ENCODE data around the gene CAMKMT. TPM values are rescaled to one million over a fixed set of nuclear protein-coding genes. Genes with fewer than 3 reads are reported as not detected.

The CAMKMT gene
- total RNA-seq, 1 experiment from 2014 or later: 17.4 TPM

- Histone ChIP-seq H3K4me2 (ENCODE audit: insufficient read depth, insufficient read length, low read length) (no peak overlapping the region), H2BK5ac (ENCODE audit: insufficient read length, low read length) (no peak overlapping the region), H3T11ph (ENCODE audit: low read length) (no peak overlapping the region), H2BK120ac (ENCODE audit: low read depth, low read length, poor library complexity, severe bottlenecking) (no peak overlapping the region), H3K4me1 (ENCODE audit: insufficient read depth, low read length) (peaks cover 15% of the 10 kb centered on the region; the same call in 1 of the 2 replicates), H3K56ac (ENCODE audit: insufficient read length, low read depth, low read length) (no peak overlapping the region), H3K79me2 (ENCODE audit: insufficient read depth, low read length) (no peaks in the 10 kb centered on the region), H3K23me2 (ENCODE audit: insufficient read length, low read depth, low read length, poor library complexity, severe bottlenecking) (no peaks in the 10 kb centered on the region), H2BK15ac (ENCODE audit: low read depth, low read length) (no peak overlapping the region), H4K8ac (replicated peaks; ENCODE audit: insufficient read length, low read depth, low read length) (no peak overlapping the region), H4K20me1 (ENCODE audit: control insufficient read depth, insufficient read depth, insufficient read length) (no peaks in the 10 kb centered on the region), H3K14ac (ENCODE audit: insufficient read depth, low read length) (no peak overlapping the region), H3K4ac (ENCODE audit: low read depth, low read length) (no peak overlapping the region), H2AK5ac (ENCODE audit: insufficient read length, low read length) (no peak overlapping the region), H4K5ac (ENCODE audit: insufficient read length, low read depth, low read length) (no peak overlapping the region), H3K9me3 (ENCODE audit: control insufficient read depth, low read depth, low read length) (no peaks in the 10 kb centered on the region), H2BK20ac (ENCODE audit: low read depth, low read length, poor library complexity, severe bottlenecking) (no peak overlapping the region), H2AFZ (ENCODE audit: low read length) (no peak overlapping the region), H3K27ac (ENCODE audit: insufficient read length, low read depth, low read length) (no peak overlapping the region), H4K91ac (ENCODE audit: insufficient read length, low read depth, low read length) (no peak overlapping the region), H3K18ac (ENCODE audit: insufficient read length, low read depth, low read length) (no peak overlapping the region), H3K23ac (ENCODE audit: insufficient read length, low read depth, low read length) (no peak overlapping the region), H3K9ac (ENCODE audit: extremely low read depth, insufficient read length, low read length) (no peak overlapping the region), H2BK12ac (ENCODE audit: insufficient read length, low read depth, low read length) (no peak overlapping the region), H3K27me3 (ENCODE audit: insufficient read depth, low read length) (no peaks in the 10 kb centered on the region), H3K79me1 (ENCODE audit: insufficient read depth, low read depth, low read length, poor library complexity, severe bottlenecking) (no peaks in the 10 kb centered on the region)
- peaks cover 69 to 72% of the 10 kb centered on the region in 2 experiments for H3K4me1 Mint-ChIP-seq
- WGBS (ENCODE audit: extremely low coverage, insufficient read length, low lambda C conversion rate): no CpG with 5 or more reads among the region's 2 CpGs
- H3K9me3 Mint-ChIP-seq: no peaks in the 10 kb centered on the region
- no peak for TF ChIP-seq CTCF (conservative IDR thresholded peaks at IDR 0.05)
- no peaks in the 10 kb centered on the region for H3K27me3 Mint-ChIP-seq (ENCODE audit: low read depth)
- H3K27ac Mint-ChIP-seq: peak overlapping the region in 2 of 3 experiments; percentile 74 to 76; a peak in 4 of 7 replicates
- DNase-seq: no peak
- peaks cover 0 to 2% (median 0%) of the 10 kb centered on the region in 3 experiments; a peak in 3 of 7 replicates for H3K36me3 Mint-ChIP-seq (ENCODE audit: insufficient read depth in 1 of 3, low read depth in 3 of 3)
- no peak overlapping the region for H3K4me3 Mint-ChIP-seq
Measured at GRCh38 chr2:44547718-44548117, 186.0 kb downstream of the CAMKMT start.

Measured in H9 (cell line).